ENCODE measurements around the gene CRAMP1.

Gene CRAMP1

DNA sequence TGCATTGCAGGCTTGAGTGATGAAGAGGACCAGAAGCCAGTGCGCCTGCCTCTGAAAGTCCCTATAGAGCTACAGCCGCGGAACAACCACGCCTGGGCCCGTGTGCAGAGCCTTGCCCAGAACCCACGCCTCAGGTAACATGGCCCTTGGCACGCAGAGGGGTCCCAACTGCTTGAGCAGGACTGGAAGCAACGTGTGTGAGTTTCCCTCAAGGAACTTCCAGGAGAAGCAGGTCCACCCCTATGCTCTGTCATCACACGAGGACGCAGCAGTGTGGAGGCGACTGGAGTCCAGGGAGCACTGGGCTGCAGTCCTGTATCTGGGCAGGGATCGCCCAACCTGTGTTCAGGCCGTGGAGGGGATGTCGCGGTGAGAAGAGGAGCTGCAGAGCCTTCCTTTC is 40.9 kb downstream of the CRAMP1 start:
- POLR2A ChIA-PET, result no interaction called here
- DNase-seq (ENCODE audit: low read depth, low spot score), result no peak
- CTCF ChIA-PET, result interaction anchor here (1.2 kb wide), 1 partner anchor 53 kb away, joined by 3 read pairs; the partner anchor contains the start of gene MAPK8IP3
- no peak overlapping the region for H3K4me3 ChIP-seq (ENCODE audit: low read depth, low read length)
- no peak for TF ChIP-seq CTCF (IDR thresholded peaks at IDR 0.05; ENCODE audit: insufficient read depth, low read length, missing control alignments)

- POLR2A ChIA-PET, result no interaction called here
- TF ChIP-seq CTCF (IDR thresholded peaks at IDR 0.05; ENCODE audit: insufficient read depth, low read length, missing control alignments), result no peak
- H3K4me3 ChIP-seq (ENCODE audit: low read depth, low read length), result no peak overlapping the region
- no peak for DNase-seq (ENCODE audit: low read depth, low spot score)
- CTCF ChIA-PET, result no interaction called here
These were observed 42.5 kb downstream of the CRAMP1 start for GRCh38 chr16:1654505-1655268.

DNA sequence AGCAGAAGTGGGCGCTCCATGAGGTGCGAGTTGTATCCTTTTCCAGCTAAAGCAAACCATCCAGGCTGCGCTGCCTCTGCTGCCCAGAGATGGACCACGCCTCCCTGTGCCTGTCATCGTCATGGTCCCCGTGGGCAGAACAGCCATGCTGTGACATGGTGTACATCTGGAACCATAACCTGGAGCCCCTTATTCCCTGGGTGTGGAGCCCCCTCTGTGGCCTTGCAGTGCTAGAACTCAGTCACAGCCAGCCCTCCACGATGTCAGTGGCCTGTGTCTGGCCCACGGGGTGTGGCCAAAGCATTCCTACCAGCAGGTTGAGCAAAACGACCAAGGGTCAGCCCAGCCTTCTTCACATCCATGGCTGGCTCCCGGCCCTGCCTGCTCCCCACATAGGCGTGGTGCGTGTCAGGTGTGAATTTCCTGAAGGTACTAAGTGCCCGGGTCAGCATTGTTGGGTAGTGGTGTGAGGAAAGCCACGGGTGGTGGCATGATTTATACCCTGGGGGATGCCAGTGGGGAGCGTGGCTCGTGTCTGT is 43.2 kb downstream of the CRAMP1 start:
- DNase-seq (ENCODE audit: low read depth, low spot score), result no peak
- CTCF ChIA-PET, result no interaction called here
- no peak for TF ChIP-seq CTCF (IDR thresholded peaks at IDR 0.05; ENCODE audit: insufficient read depth, low read length, missing control alignments)
- no peak overlapping the region for H3K4me3 ChIP-seq (ENCODE audit: low read depth, low read length)
- POLR2A ChIA-PET, result no interaction called here

- CTCF ChIA-PET, result no interaction called here
- DNase-seq (ENCODE audit: low read depth, low spot score), result no peak
- TF ChIP-seq CTCF (IDR thresholded peaks at IDR 0.05; ENCODE audit: insufficient read depth, low read length, missing control alignments), result no peak
These were observed 44.0 kb downstream of the CRAMP1 start for GRCh38 chr16:1655909-1656807.

DNA sequence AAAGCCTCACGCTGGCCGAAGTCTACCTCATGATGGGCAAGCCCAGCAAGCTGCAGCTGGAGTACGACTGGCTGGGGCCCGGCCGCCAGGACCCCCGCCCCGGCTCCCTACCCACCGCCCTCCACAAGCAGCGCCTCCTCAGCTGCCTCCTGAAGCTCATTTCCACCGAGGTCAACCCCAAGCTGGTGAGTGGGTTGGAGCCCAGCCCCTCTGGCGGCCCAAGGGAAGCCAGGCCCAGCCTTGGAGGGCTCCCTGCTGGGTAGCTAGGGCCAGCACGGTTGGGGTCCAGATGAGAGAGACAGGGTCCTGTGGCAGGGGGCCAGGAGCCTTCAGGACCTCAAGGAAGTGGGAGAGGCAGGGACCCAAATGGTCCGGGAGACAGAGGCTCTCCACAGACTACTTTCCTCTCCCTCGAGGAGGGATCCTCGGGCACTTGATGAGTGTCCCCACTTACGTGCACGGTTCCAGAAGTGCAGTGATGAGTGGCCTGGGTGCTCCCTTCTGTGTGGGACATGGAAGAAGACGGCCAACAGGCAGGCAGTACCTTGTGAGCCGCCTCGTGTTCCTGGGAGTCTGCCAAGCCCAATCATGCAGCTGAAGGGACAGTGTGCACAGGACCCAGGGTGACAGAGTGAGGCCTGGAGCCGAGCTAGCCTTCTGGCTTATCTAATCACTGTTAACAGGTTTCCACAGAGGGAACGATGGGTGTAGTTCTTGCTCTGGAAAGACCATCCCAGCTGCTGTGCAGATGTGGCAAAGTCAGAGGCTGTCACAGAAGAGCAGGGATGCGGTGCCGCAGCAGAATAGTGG is 44.9 kb downstream of the CRAMP1 start:
- TF ChIP-seq CTCF (IDR thresholded peaks at IDR 0.05; ENCODE audit: insufficient read depth, low read length, missing control alignments), result no peak
- no peak for DNase-seq (ENCODE audit: low read depth, low spot score)
- POLR2A ChIA-PET, result no interaction called here
- CTCF ChIA-PET, result interaction anchor here (0.8 kb wide), 1 partner anchor 20 kb away, joined by 3 read pairs; no protein-coding TSS in a partner anchor
- no peak overlapping the region for H3K4me3 ChIP-seq (ENCODE audit: low read depth, low read length)

More at GRCh38 chr16:1655909-1656807, 44.0 kb downstream of the CRAMP1 start:
- H3K4me3 ChIP-seq (ENCODE audit: low read depth, low read length), result no peak overlapping the region
- POLR2A ChIA-PET, result no interaction called here

All from AG04449 (cell line).